ENCODE results near the gene SERINC4.
"Not testable (repeated sequence)": the region's sequence is repeated elsewhere in the genome, so short reads cannot be mapped to it uniquely, and the experiment has no call there.

SERINC4 gene

DNA sequence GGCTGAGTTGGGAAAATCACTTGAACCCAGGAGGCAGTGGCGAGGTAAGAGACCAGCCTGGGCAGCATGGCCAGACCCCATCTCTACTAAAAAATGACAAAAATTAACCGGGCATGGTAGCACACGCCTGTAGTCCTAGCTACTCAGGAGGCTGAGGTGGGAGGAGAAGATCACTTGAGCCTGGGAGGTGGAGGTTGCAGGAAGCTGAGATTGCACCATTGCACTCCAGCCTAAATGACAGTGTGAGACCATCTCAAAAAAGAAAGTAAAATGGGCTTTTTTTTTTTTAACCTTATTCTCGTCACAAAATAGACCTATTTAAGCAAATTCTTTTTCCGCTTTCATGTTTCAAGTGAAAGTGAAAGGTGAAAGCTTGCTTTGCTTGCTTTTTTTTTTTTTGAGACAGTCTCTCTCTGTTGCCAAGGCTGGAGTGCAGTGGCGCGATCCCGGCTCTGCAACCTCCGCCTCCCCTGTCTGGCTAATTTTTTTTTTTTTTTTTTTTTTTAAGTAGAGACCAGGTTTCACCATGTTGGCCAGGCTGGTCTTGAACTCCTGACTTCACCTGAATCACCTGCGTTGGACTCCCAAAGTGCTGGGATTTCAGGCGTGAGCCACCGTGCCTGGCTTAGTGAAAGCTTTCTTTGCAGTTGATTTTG lies 50.2 kb downstream of the SERINC4 start:
- peak in 1 of 3 experiments; percentile 12 for DNase-seq (ENCODE audit: low read depth in 3 of 3)

DNA sequence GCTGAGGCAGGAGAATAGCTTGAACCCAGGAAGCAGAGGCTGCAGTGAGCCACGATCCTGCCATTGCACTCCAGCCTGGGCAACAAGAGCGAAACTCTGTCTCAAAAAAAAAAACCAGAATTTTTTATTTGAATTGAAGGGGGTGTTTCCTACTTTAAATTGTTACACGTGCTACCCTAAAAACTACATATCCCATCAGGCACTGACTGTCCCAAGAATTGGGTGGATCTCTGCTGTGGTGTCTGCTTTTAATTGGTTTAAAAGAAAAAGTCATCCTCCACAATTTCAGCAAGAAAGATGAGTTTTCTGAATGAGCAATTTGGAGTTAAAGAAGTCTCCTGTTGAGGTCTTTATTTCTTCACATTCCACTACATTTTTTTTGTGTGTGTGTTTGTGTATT lies 51.6 kb downstream of the SERINC4 start:
- no peak for DNase-seq (ENCODE audit: low read depth in 3 of 3)

DNA sequence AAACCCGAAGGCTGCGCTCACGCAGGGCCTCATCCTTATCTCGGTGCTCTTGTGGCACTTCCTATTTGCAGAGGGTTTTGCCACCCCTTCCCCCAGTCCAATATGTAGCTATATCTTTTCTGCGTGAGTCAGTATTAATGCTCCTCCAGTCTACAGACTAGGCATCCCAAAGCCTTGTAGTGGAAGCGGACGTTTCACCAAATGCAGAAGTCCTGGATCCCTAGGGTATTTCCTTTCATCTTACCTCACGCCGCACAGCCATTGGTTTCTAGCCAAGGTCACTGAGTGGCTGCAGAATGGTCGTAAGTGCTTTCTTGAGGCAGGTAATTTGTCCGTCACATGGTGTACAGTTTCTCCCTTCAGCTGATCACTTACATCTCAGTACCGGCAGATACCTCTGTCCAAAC lies 53.1 kb downstream of the SERINC4 start:
- not testable (repeated sequence) for DNase-seq (ENCODE audit: low read depth in 3 of 3)

GRCh38 chr15:43746245-43746902 lies 53.6 kb downstream of the SERINC4 start, which contains the start of gene PDIA3:
TSS of gene PDIA3 (plus strand) at chr15:43746438. CDS start at chr15:43746540, 102 bp downstream.
- peak; percentile 70 to 82 (median 77) for DNase-seq (ENCODE audit: low read depth in 3 of 3)

Measured in stimulated activated CD4-positive, alpha-beta T cell treated with anti-CD3 and anti-CD28 coated beads, TNF-alpha, amount 100 ng/mL, for 4 hours (primary cell).